AML-193 (cell line): Measurements from ENCODE around the gene XAB2.
"Not testable (repeated sequence)": the region's sequence is repeated elsewhere in the genome, so short reads cannot be mapped to it uniquely, and the experiment has no call there.

ENCODE experiments used
- DNase-seq, 2 experiments: peaks; one replicate each; lab custom pipeline; 2025; lab: John Stamatoyannopoulos, UW

The XAB2 gene

DNA sequence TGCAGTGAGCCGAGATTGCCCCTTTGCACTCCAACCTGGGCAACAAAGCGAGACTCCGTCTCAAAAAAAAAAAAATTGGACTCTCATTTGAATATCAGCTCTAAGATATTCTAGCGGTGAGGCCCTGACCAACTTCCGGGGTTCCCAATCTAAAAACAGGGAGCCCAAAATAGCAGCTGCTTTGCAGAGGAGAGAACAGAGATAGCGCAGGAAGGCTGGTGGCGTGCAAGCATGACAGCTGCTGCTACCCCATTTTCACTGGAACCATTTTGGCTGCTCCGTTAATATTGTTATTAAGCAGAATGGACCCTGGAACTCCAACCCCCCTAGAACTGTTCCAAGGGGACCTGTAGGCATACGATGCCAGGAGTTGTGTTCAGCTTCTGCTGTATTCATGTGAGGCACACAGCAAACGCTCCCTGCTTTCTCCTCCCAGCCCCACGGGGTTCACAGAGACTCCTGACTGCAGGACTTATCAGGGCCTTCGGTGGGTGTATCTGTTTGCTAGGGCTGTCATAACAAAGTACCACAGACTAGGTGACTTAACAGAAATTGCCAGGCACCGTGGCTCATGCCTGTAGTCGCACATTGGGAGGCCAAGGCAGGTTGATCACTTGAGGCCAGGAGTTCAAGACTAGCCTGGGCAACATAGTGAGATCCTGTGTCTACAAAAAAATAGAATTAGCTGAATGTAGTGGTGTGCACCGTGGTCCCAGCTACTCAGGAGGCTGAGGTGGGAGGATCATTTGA lies 19.1 kb upstream of the XAB2 start:
- DNase-seq: no peak

GRCh38 chr19:7647156-7647555 lies 17.8 kb upstream of the XAB2 start:
- no peak for DNase-seq

DNA sequence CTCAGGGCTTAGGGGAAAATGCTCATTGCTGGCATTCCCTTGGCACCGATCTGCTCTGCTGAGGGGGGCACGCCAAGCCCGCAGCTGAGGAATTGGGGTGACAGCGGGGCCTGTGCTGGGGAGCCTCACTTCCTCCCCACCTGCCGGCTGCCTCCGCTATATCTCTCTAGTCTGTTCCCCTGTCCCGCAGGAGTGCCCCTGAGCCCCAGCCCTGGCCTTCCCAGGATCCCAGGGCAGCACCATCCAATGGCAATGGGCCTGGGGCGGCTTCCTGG lies 17.0 kb upstream of the XAB2 start:
- no peak for DNase-seq

DNA sequence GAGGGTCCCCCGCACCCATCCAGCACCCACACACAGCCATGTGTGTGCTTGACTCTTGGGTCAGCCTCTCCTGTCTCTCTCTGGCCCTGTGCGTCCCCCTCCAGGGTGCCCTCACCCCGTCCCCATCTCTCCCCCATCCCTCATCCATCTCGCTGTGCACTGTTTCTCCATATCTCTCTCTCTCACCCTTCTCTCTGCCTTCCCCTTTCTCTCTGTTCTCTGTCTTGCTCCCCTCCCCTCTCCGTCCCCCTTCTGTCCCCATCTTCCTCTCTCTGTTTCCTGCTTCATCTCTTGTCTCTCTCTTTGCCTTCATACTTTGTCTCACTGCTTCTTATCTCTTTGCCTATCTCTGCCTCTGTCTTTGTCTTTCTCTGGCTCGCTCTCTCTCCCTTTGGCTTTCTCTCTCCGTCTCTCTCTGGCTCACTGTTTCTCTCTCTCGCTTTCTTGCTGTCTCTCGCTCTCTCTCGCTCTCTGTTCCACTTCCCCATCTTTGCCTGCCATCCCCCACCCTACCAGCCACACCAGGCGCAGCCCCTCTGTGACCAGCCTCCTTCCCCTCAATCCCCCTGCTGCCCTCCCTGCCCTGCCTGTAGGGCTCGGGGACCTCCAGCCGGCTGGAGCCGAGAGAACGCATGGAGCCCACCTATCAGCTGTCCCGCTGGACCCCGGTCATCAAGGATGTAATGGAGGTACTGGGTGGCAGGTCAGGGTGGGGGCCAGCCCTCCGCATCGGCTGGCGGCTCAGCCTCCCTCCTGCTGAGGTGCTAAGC lies 16.5 kb upstream of the XAB2 start:
- DNase-seq: no peak

GRCh38 chr19:7645163-7645562 lies 15.8 kb upstream of the XAB2 start:
- no peak for DNase-seq

GRCh38 chr19:7644550-7644877 lies 15.2 kb upstream of the XAB2 start:
- no peak for DNase-seq

- DNase-seq: not testable (repeated sequence)
Observed at GRCh38 chr19:7643629-7644549, 14.5 kb upstream of the XAB2 start.

- no peak for DNase-seq
Observed at GRCh38 chr19:7643031-7643415, 13.7 kb upstream of the XAB2 start.

DNA sequence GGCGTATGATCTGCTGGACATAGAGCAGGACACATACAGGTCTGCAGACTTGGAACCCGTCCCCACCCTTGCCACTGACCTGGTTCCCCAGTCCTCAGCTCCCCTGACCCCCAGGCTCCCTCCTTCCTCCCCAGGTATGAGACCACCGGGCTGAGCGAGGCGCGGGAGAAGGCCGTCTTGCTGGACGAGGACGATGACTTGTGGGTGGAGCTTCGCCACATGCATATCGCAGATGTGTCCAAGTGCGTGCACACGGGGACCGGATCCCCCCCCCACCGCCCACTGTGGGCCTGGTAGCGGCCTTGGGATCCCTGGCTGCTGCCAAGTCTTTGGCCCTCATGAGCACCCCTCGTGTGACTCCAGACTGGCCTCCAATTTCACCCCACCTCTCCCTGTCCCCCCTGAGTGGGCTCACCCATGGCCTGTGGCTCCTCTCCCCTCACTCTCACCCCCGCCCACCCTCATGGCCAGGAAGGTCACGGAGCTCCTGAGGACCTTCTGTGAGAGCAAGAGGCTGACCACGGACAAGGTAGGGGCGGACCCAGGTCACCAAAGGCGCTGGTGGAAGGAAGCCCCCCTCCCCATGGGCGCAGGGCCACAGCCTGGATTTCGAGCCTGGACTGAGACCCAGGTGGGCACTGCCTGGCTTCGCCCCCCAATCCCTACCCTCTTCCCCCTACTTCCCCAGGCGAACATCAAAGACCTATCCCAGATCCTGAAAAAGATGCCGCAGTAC lies 13.1 kb upstream of the XAB2 start:
- no peak for DNase-seq

DNA sequence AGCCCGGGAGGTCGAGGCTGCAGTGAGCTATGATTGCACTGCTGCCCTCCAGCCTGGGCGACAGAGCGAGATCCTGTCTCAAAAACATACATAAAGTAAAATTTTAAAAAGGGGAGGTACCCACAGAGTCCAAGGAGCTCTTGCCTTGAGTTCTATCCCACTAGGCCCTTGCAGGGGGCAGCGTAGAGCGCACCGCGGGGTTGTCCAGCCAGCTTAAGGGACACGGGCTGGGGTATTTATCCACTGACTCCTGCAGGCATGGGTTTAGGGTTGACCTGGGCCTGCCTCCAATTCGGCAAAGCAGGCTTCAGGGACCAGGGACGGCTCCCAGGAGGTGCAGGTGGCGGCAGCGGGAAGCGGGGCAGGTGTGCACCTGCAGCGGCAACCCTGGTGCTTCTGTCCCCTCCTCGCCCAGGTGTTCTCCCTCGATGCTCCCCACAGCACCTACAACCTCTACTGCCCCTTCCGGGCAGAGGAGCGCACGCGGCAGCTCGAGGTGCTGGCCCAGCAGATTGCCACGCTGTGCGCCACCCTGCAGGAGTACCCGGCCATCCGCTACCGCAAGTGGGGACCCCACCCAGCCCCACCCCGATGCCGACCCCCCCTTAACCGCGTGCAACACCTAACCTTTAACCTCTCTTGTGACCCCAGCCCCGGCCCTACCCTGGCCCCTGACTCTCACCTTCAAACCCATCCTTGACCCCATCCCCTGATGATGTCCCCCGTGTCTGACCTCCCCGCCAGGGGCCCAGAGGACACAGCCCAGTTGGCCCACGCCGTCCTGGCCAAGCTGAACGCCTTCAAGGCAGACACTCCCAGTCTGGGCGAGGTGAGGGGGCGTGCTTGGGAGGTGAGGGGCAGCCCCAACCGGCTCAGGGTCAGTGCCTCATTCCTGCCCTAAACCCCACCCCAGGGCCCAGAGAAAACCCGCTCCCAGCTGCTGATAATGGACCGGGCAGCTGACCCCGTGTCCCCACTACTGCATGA lies 12.2 kb upstream of the XAB2 start:
- no peak for DNase-seq

DNA sequence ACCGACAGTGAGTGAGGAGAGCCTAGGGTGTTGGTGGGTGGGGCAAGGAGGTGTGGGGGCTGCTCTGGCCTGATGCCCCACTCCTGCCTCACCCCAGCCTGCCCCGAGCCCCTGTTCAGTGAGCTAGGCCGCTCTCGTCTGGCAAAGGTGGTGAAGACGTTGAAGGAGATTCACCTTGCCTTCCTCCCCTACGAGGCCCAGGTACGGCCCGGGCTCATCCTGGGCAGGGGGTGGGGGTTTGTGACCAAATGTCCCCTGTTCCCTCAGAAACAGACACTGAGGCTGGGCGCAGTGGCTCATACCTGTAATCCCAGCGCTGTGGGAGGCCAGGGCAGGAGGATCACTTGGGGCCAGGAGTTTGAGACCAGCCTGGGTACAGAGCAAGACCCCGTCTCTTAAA lies 11.5 kb upstream of the XAB2 start:
- DNase-seq: no peak

- no peak for DNase-seq
Observed at GRCh38 chr19:7639863-7640348, 10.6 kb upstream of the XAB2 start.

DNA sequence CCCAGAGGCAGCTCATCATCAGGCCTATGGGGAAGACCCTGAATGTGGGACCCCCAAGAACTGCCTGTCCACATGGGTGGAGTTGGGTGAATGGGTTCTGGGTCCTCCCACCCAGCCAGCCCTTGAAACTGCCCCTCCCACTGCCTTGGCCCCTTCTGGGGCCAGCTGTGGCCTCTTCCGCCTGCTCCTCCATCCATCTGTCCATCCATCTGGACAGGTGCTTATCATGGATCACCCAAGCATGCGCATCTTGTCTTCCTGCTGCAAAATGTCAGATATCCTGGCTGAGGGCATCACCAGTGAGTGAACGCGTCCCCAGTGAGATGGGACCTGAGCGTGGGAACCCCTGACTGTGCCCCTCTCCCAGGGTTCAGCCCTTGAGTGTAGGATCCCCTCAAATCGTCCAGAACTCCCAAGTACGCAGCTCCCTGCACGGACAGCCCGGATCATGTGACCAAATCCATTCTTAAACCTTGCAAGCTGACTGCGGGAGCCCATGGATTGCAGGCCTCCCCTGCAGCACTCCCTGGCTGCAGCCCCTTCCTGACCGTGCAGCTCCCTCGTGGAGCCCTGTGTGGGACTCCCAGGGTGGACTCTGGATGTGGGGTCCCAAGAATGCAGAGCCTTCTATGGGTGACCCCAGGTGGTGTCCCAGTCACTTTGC lies 9.6 kb upstream of the XAB2 start:
- no peak for DNase-seq

DNA sequence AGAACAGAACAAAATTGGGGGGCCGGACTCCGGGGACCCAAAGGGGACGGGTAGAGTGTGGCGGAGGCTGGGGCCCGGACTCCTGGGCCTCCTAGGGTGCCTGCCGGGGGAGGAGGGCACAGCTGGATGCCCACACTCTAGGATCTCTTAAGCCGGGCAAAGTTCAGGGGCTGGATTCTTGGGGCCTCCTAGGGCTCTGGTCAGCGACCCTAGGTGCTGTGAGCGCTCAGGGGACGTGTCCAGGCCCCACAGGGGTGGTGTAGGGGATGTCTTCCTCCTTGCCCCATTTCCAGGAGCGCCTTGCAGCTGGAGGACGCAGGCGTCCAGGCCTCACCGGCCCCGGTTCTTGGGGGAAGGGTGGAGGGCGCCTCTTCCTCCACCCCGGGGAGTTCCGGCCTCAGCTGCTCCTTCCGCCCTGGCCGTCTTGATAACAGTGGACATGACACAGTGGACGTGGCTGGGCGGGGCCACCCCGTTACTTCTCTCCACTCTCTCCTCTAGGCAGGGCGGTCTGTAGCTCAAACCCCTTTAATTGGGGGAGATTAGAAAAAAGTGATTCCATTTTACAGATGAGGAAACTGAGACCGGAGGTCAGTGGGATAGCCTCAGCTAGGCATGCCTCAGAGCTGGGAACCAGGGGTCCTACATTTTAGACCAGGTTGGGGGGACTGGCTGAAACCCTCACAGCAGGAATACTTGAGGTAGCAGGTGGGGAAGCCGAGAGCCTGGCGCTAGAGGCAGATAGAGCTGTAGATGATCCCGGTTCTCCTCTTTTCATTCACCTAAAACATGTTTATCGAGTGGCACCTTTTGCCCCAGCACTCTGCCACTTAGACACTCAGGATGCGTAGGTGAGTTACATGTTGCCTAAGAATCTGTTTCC lies 8.3 kb upstream of the XAB2 start:
- no peak for DNase-seq

DNA sequence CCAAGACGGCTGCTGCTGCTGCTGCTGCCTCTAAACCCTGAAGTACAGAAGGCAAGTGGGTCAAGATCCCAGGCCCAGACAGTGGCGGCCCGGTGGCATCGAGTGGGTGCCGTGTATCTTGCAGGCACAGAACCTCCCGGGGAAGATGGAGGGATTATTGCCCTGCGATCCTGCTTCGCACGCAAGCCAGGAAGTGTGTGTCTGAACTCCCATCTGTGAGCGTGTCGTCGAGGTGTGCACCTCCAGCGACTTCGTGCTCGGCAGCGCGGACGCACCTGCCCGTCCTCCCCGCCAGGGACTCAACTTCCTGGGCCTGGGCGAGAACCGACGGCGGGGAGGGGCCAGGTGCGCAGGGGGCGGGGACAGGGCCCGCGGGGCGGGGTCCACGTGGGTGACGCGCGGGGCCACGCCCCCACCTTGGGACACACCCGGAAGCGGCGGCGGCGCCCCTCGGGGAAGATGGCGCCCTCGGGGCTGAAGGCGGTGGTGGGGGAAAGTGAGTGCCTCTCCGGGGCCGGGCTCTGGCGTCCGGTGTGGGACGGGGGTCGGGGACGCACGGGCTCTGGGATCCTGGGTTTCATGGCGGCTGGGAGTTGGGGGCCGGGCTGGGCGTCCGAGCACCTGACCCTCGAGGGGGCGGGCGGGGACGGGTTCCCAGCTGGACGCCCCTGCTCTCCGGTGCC lies 7.5 kb upstream of the XAB2 start, which contains the start of gene STXBP2:
STXBP2 (plus strand) TSS at position 420 of the 683 bp plus-strand sequence; CDS start at position 460, 40 bp downstream.
- DNase-seq: peak; percentile 26 to 47

GRCh38 chr19:7636317-7636690 lies 7.0 kb upstream of the XAB2 start:
- DNase-seq: no peak

DNA sequence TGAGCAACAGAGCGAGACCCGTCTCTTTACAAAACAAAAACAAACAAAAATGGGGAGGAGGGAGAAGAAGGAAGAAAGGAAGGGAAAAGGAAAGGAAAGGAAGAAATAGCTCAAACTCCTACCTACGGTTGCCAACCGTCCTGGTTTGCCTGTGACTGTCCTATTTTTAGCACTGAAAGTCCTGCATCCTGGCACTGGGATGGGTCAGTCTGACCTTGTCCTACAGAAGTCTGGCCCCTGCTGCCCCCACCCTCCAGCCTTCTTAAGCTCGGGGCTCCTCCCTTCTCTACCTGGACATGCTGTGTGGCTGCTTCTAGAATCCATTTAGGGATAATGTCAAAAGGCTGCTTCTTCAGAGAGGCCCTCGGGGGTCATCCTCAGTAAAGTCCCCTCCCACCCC lies 6.3 kb upstream of the XAB2 start:
- DNase-seq: no peak

DNA sequence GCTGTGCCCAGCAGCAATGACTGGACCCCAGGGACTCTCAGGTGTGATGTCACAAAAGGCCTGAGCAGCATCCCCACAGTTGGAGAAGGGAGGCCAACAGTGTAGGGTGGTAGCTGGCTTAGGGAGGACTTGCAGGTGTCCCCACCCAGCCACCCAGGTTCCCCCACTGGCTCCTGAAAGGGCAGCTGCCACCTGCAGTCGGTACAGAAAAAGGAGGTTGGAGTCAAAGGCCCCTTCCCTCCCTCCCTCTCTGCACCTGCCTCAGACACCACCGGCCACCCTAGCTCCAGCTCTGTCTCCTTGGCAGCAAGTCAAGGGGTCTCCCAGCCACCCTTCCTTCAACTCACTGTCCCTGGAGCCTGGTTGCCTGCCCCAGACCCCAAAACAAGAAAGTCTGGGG lies 4.4 kb upstream of the XAB2 start, which contains the start of gene PCP2:
PCP2 (minus strand) TSS at position 22 of the 400 bp plus-strand sequence. CDS start 262 bp downstream, outside the sequence.
- no peak for DNase-seq
